ENCODE results near the gene RAPGEF6. TPM values are rescaled to one million over a fixed set of nuclear protein-coding genes. Genes with fewer than 3 reads are reported as not detected.

Gene RAPGEF6
- total and polyA plus RNA-seq, 2 experiments from 2014 or later, result 9.5 to 20.3 TPM

DNA sequence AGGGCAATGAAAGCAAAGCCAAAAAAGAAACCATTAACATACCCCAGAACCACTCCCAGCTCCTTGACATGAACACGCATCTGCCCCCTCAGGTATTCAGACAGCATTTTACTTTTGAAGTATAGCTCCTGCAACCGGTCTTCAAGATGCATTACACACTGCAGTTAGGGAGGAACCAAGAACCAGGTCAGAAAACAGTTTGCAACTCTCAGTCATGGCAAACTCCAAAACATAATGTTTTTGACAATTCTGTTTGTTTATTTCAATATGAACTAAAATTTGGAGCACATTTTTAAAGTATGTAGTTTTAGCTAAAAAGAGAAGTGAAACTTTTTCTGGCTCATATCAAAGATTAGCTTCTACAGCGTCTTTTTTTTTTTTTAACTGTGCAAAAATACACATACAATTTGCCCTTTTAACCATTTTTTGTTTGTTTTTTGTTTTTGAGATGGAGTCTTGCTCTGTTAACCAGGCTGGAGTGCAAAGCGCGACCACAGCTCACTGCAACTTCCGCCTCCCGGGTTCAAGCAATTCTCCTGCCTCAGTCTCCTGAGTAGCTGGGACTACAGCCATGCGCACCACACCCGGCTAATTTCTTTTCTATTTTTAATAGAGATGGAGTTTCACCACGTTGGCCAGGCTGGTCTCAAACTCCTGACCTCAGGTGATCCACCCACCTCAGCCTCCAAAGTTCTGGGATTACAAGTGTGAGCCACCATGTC, 12.2 kb upstream of the RAPGEF6 start:
- H3K36me3 Mint-ChIP-seq (ENCODE audit: low read depth), result peaks cover 11% of the 10 kb centered on the region; the same call in 1 of the 3 replicates

More for the DNA sequence above, 12.2 kb upstream of the RAPGEF6 start:
- H3K27me3 Mint-ChIP-seq (ENCODE audit: insufficient read depth, low read depth, poor library complexity), result no peaks in the 10 kb centered on the region
- TF ChIP-seq EZH2phosphoT487 (IDR thresholded peaks at IDR 0.05; ENCODE audit: unreplicated experiment) (no peak), ZNF114 (CRISPR knock-in tag; IDR thresholded peaks at IDR 0.05) (no peak), CREB1 (CRISPR knock-in tag; IDR thresholded peaks at IDR 0.05; ENCODE audit: low read depth) (no peak), EZH2 (IDR thresholded peaks at IDR 0.05; ENCODE audit: low read depth, unreplicated experiment) (no peak), JUNB (IDR thresholded peaks at IDR 0.05; ENCODE audit: unreplicated experiment) (no peak), STAT1 (IDR thresholded peaks at IDR 0.05; ENCODE audit: unreplicated experiment) (no peak), NANOG (IDR thresholded peaks at IDR 0.05; ENCODE audit: borderline replicate concordance) (no peak), ZNF331 (CRISPR knock-in tag; IDR thresholded peaks at IDR 0.05; ENCODE audit: low read depth) (no peak), POLR2AphosphoS5 (IDR thresholded peaks at IDR 0.05; ENCODE audit: low read depth) (no peak)
- TF ChIP-seq, protein P1, sequence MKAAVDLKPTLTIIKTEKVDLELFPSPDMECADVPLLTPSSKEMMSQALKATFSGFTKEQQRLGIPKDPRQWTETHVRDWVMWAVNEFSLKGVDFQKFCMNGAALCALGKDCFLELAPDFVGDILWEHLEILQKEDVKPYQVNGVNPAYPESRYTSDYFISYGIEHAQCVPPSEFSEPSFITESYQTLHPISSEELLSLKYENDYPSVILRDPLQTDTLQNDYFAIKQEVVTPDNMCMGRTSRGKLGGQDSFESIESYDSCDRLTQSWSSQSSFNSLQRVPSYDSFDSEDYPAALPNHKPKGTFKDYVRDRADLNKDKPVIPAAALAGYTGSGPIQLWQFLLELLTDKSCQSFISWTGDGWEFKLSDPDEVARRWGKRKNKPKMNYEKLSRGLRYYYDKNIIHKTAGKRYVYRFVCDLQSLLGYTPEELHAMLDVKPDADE (IDR thresholded peaks at IDR 0.05), result no peak
- TF ChIP-seq, protein P2, sequence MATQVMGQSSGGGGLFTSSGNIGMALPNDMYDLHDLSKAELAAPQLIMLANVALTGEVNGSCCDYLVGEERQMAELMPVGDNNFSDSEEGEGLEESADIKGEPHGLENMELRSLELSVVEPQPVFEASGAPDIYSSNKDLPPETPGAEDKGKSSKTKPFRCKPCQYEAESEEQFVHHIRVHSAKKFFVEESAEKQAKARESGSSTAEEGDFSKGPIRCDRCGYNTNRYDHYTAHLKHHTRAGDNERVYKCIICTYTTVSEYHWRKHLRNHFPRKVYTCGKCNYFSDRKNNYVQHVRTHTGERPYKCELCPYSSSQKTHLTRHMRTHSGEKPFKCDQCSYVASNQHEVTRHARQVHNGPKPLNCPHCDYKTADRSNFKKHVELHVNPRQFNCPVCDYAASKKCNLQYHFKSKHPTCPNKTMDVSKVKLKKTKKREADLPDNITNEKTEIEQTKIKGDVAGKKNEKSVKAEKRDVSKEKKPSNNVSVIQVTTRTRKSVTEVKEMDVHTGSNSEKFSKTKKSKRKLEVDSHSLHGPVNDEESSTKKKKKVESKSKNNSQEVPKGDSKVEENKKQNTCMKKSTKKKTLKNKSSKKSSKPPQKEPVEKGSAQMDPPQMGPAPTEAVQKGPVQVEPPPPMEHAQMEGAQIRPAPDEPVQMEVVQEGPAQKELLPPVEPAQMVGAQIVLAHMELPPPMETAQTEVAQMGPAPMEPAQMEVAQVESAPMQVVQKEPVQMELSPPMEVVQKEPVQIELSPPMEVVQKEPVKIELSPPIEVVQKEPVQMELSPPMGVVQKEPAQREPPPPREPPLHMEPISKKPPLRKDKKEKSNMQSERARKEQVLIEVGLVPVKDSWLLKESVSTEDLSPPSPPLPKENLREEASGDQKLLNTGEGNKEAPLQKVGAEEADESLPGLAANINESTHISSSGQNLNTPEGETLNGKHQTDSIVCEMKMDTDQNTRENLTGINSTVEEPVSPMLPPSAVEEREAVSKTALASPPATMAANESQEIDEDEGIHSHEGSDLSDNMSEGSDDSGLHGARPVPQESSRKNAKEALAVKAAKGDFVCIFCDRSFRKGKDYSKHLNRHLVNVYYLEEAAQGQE (IDR thresholded peaks at IDR 0.05; ENCODE audit: unreplicated experiment), result no peak
- TF ChIP-seq, protein P3, sequence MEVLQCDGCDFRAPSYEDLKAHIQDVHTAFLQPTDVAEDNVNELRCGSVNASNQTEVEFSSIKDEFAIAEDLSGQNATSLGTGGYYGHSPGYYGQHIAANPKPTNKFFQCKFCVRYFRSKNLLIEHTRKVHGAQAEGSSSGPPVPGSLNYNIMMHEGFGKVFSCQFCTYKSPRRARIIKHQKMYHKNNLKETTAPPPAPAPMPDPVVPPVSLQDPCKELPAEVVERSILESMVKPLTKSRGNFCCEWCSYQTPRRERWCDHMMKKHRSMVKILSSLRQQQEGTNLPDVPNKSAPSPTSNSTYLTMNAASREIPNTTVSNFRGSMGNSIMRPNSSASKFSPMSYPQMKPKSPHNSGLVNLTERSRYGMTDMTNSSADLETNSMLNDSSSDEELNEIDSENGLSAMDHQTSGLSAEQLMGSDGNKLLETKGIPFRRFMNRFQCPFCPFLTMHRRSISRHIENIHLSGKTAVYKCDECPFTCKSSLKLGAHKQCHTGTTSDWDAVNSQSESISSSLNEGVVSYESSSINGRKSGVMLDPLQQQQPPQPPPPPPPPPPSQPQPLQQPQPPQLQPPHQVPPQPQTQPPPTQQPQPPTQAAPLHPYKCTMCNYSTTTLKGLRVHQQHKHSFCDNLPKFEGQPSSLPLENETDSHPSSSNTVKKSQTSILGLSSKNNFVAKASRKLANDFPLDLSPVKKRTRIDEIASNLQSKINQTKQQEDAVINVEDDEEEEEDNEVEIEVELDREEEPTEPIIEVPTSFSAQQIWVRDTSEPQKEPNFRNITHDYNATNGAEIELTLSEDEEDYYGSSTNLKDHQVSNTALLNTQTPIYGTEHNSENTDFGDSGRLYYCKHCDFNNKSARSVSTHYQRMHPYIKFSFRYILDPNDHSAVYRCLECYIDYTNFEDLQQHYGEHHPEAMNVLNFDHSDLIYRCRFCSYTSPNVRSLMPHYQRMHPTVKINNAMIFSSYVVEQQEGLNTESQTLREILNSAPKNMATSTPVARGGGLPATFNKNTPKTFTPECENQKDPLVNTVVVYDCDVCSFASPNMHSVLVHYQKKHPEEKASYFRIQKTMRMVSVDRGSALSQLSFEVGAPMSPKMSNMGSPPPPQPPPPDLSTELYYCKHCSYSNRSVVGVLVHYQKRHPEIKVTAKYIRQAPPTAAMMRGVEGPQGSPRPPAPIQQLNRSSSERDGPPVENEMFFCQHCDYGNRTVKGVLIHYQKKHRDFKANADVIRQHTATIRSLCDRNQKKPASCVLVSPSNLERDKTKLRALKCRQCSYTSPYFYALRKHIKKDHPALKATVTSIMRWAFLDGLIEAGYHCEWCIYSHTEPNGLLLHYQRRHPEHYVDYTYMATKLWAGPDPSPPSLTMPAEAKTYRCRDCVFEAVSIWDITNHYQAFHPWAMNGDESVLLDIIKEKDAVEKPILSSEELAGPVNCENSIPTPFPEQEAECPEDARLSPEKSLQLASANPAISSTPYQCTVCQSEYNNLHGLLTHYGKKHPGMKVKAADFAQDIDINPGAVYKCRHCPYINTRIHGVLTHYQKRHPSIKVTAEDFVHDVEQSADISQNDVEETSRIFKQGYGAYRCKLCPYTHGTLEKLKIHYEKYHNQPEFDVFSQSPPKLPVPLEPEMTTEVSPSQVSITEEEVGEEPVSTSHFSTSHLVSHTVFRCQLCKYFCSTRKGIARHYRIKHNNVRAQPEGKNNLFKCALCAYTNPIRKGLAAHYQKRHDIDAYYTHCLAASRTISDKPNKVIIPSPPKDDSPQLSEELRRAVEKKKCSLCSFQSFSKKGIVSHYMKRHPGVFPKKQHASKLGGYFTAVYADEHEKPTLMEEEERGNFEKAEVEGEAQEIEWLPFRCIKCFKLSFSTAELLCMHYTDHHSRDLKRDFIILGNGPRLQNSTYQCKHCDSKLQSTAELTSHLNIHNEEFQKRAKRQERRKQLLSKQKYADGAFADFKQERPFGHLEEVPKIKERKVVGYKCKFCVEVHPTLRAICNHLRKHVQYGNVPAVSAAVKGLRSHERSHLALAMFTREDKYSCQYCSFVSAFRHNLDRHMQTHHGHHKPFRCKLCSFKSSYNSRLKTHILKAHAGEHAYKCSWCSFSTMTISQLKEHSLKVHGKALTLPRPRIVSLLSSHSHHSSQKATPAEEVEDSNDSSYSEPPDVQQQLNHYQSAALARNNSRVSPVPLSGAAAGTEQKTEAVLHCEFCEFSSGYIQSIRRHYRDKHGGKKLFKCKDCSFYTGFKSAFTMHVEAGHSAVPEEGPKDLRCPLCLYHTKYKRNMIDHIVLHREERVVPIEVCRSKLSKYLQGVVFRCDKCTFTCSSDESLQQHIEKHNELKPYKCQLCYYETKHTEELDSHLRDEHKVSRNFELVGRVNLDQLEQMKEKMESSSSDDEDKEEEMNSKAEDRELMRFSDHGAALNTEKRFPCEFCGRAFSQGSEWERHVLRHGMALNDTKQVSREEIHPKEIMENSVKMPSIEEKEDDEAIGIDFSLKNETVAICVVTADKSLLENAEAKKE (CRISPR knock-in tag; IDR thresholded peaks at IDR 0.05), result no peak
- TF ChIP-seq, protein P4, sequence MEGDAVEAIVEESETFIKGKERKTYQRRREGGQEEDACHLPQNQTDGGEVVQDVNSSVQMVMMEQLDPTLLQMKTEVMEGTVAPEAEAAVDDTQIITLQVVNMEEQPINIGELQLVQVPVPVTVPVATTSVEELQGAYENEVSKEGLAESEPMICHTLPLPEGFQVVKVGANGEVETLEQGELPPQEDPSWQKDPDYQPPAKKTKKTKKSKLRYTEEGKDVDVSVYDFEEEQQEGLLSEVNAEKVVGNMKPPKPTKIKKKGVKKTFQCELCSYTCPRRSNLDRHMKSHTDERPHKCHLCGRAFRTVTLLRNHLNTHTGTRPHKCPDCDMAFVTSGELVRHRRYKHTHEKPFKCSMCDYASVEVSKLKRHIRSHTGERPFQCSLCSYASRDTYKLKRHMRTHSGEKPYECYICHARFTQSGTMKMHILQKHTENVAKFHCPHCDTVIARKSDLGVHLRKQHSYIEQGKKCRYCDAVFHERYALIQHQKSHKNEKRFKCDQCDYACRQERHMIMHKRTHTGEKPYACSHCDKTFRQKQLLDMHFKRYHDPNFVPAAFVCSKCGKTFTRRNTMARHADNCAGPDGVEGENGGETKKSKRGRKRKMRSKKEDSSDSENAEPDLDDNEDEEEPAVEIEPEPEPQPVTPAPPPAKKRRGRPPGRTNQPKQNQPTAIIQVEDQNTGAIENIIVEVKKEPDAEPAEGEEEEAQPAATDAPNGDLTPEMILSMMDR (conservative IDR thresholded peaks at IDR 0.05; ENCODE audit: low read depth in 2 of 2), result no peak
- Histone ChIP-seq H3K9me2 (ENCODE audit: insufficient read depth) (no peaks in the 10 kb centered on the region), H3K79me2 (replicated peaks; ENCODE audit: insufficient read depth) (no peaks in the 10 kb centered on the region), H3K27me3 (ENCODE audit: insufficient read depth) (no peaks in the 10 kb centered on the region), H3F3A (replicated peaks; ENCODE audit: low read depth) (no peaks in the 10 kb centered on the region), H3K27ac (ENCODE audit: low read depth) (no peak overlapping the region), H2AFZ (no peak overlapping the region), H3K36me3 (ENCODE audit: insufficient read depth) (no peaks in the 10 kb centered on the region), H3K4me1 (ENCODE audit: insufficient read depth) (no peaks in the 10 kb centered on the region), H3K4me2 (no peak overlapping the region), H3K4me3 (no peak overlapping the region), H4K20me1 (replicated peaks; ENCODE audit: insufficient read depth) (no peaks in the 10 kb centered on the region)
- H3K4me1 Mint-ChIP-seq, result no peaks in the 10 kb centered on the region
- no peak for DNase-seq (ENCODE audit: low spot score)
- ATAC-seq, result no peak
- no peak overlapping the region for H3K4me3 Mint-ChIP-seq
- no peak overlapping the region for H3K27ac Mint-ChIP-seq
- H3K9me3 Mint-ChIP-seq, result no peaks in the 10 kb centered on the region

All from GM23338 (cell line).